Stimulated activated CD4-positive, alpha-beta T cell treated with anti-CD3 and anti-CD28 coated beads, TNF-alpha, amount 100 ng/mL, for 4 hours (primary cell): ENCODE results near the gene RSRC1.
"Not testable (repeated sequence)": the region's sequence is repeated elsewhere in the genome, so short reads cannot be mapped to it uniquely, and the experiment has no call there.

ENCODE experiments used
- DNase-seq, 3 experiments: peaks; one replicate each; pipeline ENCODE4 v3.0.0-alpha.2; 2020; ENCODE audit warnings: low read depth in 3 of 3

The RSRC1 gene

GRCh38 chr3:158221426-158221825, 111.5 kb downstream of the RSRC1 start:
- no peak for DNase-seq

GRCh38 chr3:158226429-158226828, 116.5 kb downstream of the RSRC1 start:
- no peak for DNase-seq

DNA sequence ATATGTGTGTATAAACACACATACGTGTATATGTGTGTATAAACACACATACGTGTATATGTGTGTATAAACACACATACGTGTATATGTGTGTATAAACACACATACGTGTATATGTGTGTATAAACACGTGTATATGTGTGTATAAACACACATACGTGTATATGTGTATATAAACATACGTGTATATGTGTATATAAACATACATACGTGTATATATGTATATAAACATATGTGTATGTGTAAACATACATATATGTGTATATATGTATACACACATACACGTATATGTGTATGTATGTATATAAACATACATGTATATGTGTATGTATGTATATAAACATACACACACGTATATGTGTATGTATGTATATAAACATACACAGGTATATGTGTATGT, 119.1 kb downstream of the RSRC1 start:
- DNase-seq = not testable (repeated sequence)

DNA sequence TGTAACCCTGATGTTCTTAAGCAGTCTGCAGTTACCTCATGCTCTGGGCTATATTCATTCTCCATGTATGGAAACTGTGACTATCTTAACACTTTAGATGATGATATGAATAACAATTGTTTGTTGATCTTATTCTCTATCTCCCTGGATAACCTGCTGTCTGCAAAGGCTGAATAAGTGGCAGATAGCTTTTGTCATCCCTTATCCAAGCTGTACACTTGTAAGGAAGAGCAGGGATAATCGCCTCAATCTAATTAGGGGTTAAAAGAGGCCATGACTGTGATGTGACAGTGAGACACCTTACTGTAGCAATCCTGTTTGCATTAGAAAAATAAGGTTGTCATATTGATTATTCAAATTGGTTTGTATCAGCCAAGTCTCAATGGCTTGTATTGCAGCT, 123.9 kb downstream of the RSRC1 start:
- DNase-seq = no peak

DNA sequence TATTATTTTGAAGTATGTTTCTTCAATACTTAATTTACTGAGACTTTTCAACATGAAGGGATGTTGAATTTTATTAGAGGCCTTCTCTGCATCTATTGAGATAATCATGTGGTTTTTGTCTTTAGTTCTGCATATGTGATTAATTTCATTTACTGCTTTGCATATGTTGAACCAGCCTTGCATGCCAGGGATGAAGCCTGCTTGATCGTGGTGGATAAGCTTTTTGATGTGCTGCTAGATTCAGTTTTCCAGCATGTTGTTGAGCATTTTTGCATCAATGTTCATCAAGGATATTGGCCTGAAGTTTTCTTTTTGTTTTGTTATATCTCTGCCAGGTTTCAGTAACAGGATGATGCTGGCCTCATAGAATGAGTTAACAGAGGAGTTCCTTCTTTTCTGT, 134.4 kb downstream of the RSRC1 start:
- DNase-seq = no peak

DNA sequence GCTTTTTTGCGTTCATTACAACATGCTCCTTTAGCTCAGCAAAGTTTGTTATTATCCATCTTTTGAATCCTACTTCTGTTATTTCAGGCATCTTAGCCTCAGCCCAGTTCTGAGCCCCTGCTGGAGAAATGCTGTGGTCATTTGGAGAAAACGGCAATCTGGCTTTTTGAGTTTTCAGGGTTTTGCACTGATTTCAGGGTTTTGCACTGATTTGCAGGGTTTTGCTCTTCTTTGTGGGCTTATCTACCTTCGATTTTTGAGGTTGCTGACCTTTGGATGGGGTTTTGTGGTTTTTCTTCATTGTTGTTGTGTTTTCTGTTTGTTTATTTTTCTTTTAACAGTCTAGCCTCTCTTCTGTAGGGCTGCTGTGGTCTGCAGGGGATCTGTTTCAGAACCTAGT, 137.4 kb downstream of the RSRC1 start:
- DNase-seq = no peak

DNA sequence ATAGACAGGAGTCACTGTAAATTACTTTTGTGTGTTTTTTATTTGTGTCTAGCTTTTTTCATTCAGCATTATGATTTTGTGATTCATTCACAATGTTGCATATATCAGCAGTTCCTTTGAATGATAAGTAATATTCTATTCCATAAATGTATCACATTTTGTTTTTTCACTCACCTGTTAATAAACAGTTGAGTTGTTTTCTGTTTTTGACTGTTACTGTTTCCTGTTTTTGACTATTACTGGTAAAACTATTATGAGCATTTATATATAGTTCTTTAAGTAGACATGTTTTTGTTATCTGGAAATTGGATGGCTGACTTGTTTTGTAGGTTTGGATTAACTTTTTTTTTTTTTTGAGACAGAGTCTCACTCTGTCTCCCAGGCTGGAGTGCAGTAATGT, 138.4 kb downstream of the RSRC1 start:
- no peak for DNase-seq

- DNase-seq = no peak
Observed at GRCh38 chr3:158249183-158249582, 139.3 kb downstream of the RSRC1 start.

DNA sequence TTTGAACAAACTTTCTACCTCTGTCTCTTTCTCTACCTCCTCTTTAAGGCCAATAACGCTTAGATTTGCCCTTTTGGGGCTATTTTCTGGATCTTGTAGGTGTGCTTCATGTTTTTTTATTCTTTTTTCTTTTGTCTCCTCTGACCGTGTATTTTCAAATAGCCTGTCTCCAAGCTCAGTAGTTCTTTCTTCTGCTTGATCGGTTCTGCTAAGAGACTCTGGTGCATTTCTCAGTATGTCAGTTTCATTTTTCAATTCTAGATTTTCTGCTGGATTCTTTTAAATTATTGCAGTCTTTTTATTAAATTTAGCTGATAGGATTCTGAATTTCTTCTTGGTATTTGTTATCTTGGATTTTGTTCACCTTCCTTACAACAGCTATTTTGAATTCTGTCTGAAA, 148.7 kb downstream of the RSRC1 start:
- no peak for DNase-seq

DNA sequence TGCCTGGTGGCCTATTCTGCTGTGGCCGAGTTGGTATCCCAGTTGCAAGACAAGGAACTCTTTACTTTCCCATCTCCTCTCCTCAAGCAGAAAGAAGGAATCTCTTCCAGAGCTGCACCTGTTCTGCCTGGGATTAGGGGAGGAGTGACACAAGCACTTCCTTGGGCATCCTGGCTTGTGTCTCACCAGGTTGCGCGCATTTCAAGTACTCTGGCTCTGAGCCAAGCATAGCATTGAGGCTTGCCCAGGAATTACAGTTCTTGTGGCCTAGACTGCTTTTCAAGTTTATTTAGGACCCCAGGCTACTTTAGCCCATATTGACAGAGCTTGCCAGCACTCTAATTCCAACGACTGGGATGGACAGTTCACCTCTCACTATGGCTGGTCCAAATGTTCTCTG, 150.5 kb downstream of the RSRC1 start:
- no peak for DNase-seq

DNA sequence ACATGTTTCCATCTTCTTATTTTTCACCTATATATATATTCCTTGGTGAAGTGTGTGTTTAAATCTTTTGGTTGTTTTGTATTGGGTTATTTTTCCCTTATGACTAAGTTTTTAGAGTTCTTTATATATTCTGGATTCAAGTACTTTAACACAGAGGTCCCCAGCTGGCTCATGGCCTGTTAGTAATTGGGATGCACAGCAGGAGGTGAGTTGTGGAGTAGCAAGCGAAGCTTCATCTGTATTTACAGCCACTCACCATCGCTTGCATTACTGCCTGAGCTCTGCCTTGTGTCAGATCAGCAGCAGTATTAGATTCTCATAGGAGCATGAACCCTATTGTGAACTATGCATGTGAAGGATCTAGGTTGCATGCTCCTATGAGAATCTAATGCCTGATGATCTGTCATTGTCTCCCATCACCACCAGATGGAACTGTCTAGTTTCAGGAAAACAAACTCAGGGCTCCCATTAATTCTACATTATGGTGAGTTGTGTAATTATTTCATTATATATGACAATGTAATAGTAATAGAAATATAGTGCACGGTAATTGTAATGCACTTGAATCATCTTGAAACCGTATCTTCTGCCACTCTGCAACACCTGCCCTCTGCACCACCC, 151.6 kb downstream of the RSRC1 start:
- no peak for DNase-seq

DNA sequence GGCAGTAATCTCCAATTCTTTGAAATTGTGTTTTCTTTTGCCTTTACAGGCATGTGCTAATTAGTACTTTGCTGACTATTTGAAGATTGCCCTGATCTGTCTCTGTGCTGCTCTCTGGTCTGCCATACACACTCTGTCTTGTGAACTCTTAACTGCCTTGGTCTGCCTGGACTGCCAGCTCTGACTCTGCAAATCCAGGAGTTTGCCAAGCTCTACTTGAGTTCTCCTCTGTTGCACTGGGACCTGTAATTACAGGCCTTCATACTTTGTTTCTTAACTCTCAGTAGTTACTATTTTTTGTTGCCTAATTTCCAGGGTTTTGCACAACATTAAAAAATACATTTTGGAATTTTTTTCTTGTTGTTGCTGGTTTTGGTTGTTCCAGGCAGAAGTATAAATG, 155.0 kb downstream of the RSRC1 start:
- no peak for DNase-seq

DNA sequence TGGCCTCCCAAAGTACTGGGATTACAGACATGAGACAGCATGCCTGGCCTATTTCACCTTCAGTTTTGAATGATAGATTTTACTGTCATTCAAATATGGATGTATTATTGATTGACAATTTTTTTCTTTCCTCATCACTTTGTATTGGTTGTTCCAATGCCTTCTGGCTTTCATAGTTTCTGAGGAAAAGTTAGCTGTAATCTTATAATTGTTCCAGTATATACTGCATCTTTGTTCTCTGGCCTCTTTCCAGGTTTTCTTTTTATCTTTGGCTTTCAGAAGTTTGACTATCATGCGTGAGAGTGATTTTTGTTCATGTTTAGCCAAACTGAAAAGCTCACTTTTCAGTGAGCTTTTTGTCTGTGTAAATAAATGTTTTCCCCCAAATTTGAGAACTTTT, 157.1 kb downstream of the RSRC1 start:
- DNase-seq = no peak

- no peak for DNase-seq
Observed at GRCh38 chr3:158269942-158270341, 160.1 kb downstream of the RSRC1 start.

DNA sequence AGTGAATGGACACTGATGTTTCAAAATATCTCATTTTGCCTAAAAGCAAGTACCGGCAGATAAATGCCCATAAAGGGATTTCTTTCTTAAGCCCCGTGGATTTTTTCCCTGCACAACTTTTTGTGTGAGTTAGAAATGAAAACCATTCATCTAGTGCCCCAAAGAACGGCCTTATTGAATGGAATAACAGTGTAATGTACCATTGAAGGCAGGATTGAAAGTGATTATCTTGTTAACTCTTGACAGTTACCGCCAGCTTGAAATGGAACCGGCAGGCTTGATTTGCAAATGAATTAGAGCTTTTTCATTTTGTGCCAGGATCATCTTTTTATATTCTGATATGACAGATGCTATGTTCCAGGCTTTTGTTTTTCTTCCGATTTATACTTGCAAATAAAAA, 162.2 kb downstream of the RSRC1 start:
- no peak for DNase-seq

DNA sequence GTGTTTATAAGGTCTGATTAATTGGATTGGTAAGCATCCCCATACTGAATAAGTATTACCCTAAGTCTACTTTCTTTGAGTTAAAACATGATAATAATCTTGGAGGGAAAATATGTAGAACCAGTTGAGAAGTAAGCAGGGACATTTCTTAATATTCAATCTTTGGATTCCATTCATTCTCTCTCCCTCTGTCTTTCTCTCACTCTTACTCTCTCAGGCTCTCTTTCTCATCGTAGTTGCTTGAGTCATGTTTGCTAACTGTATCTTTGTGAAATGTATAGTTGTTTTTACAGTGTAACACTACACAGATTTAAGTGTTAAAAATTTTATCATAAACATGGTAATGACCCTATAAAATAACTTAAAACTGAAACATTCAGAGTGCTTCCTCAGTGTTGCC, 163.8 kb downstream of the RSRC1 start:
- no peak for DNase-seq

DNA sequence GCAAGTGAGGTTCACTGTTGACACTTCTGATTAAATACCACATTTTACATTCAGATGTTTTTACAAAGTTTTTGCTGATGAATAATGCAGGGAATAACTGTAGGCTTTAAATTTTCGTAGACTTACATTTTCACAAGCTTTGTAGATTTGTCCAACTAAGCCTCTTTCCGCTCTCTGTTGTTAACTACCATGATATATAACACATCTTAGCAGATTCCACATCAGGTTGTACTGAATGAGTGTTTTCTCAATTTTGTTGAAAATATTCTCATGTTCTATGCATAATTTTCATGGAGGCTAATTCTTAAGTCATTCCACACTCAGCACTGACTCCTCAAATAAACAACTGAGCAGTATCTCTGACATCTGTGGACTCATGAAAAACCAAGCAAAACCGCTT, 168.3 kb downstream of the RSRC1 start:
- DNase-seq = no peak

DNA sequence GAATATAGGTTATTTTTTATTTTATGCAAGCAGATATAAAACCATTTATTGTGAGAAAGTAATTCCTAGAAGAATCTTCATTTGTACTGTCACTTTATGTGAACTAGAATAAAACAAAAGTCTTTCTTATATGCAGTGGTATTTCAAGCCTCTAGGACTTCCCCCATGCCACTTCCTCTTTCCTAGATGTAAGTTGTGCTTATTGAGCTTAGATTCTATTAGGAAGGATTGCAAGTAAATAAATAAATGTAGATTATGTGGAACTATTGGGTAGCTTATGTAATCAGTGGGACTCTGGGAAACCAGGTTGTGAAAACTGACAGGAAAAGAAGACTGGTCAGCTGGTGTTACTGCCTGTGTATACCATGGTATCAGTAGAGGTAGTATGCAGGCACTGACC, 169.7 kb downstream of the RSRC1 start:
- no peak for DNase-seq

- DNase-seq = no peak
Observed at GRCh38 chr3:158295771-158296170, 185.9 kb downstream of the RSRC1 start.

DNA sequence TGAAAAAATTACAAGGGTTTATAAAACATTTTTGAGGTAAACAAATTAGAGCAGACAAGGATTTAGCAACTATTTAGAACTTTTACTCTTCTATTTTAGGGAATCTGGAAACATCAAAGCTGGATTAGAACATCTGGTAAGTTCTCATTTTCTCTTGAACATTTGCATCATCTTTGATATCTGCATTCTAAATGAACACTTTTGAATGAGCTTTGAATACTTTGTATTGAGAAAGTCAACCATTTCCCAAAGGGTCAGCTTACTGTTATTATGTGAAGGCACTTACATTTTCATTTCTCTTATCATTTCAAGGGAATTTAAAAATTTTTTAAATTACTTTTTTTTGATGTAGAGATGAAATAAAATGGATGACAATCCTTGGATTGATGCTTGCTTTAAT, 188.1 kb downstream of the RSRC1 start:
- DNase-seq = no peak

DNA sequence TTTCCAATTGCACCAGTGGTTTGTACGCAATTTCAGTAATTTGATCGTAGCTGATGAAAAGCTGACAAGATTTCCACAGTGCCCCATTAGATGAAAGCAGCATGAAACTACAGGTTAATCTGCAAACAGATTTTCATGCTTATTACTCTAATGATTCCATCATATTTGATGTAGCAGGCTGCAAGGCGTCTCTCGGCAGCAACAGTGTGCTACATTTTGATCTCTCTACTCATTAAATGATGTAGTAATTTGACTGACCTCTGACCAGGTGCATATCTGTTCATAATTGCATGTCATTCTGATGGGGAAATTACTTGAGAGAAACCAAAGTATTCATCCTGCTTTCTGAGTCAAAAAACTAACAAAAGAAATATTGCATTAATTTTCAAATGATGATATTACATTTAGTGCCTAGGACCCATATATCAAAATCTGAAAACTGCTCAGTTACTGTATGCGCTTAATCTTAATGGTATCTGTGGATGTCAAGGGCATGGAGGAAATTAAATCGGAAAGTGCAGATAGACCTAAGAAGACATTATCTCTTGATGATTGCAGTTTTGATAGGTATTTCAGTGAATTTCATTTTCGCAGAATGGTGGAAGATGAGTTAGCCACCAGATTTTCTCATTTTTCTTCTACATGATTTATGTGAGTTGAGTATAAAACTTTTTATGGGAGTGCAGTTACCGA, 198.5 kb downstream of the RSRC1 start:
- no peak for DNase-seq

- DNase-seq = no peak
Observed at GRCh38 chr3:158312560-158313141, 202.8 kb downstream of the RSRC1 start.

- no peak for DNase-seq
Observed at GRCh38 chr3:158313338-158313927, 203.5 kb downstream of the RSRC1 start.
